Left lung (tissue), 10 donors: Measurements from ENCODE around the gene ATP6V1G2. TPM values are rescaled to one million over a fixed set of nuclear protein-coding genes. Genes with fewer than 3 reads are reported as not detected.

Source experiments
- ATAC-seq: fragments of 200-7000 bp; cut with Tn5 transposase; one replicate; pipeline ENCODE4 v1.9.1; 2020; ENCODE audit warnings: moderate library complexity
- DNase-seq, 4 donors: peaks; one replicate each; pipeline ENCODE4 v3.0.0-alpha.2; 2013 to 2020
- H3K27ac ChIP-seq, 2 donors: fragments of 200-600 bp; sonication (generic) in 1 of 2; one replicate each; pipeline versions ENCODE4 v1.5.0 to v1.8.0; 2020 to 2021
- H3K27me3 ChIP-seq, 2 donors: fragments of 200-600 bp; sonication (generic) in 1 of 2; one replicate each; pipeline versions ENCODE4 v1.5.0 to v1.8.0; 2020 to 2021
- H3K36me3 ChIP-seq, 2 donors: fragments of 200-600 bp; sonication (generic) in 1 of 2; one replicate each; pipeline versions ENCODE4 v1.5.0 to v1.8.0; 2020 to 2021
- H3K4me1 ChIP-seq, 2 donors: fragments of 200-600 bp; one replicate each; pipeline ENCODE4 v1.8.0; 2021
- H3K4me3 ChIP-seq, 2 donors: fragments of 200-600 bp; sonication (generic) in 1 of 2; one replicate each; pipeline versions ENCODE4 v1.5.0 to v1.8.0; 2020 to 2021; ENCODE audit warnings: mild to moderate bottlenecking in 1 of 2
- H3K9me3 ChIP-seq, 2 donors: fragments of 200-600 bp; sonication (generic) in 1 of 2; one replicate each; pipeline versions ENCODE4 v1.5.0 to v1.8.0; 2020 to 2021
- intact Hi-C, 2 donors: fragments of 100-400 bp; cut with DNase I; formaldehyde crosslinking; loops; one replicate each; pipeline versions ENCODE4 v1.11.2 to v1.14.2; 2022
- polyA plus RNA-seq, 6 donors: library from polyadenylated mRNA; unstranded; fragments of 120-200 nt; gene quantifications; one replicate each; pipeline ENCODE4 v1.2.1, GENCODE V29; 2013; ENCODE audit not compliant: insufficient read length in 6 of 6
- total RNA-seq, 2 donors: library from RNA; stranded (reverse); fragmentation: NEBNext Ultra II Directional; extraction: Animal tissue kit (Norgen Biotek cat#: 25700); gene quantifications; one replicate each; pipeline ENCODE4 v1.2.1, GENCODE V29; 2021
- TF ChIP-seq, protein P1 (sequence below), 2 donors: fragments of 200-600 bp; sonication (generic) in 1 of 2; IDR thresholded peaks; one replicate each; pipeline versions ENCODE4 v1.5.0 to v1.8.0; 2021; ENCODE audit warnings: antibody characterized with exemption in 2 of 2
- donor health status: DM: no; HTN: yes; CAD: no.
- donor health status: DM: no; HTN: no; CAD: no.

The ATP6V1G2 gene
- total and polyA plus RNA-seq, 8 donors: 1.0 to 6.3 (median 2.9) TPM

DNA sequence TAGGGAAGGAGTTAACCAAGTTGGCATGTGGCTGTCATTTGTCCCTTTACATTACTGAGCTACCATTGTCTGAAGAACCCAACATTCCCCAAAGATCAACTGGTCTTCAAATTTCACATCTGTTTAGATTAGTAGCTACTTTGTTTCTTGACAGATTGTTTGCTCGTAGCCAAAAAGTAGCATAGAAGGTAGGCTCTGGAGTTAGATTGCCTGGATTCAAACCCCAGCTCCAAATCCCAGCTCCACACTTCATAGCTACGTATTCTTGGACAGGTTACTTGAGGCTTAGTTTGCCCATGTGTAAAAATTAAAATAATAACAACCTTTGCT, 2.1 kb upstream of the ATP6V1G2 start:
- no peaks in the 10 kb centered on the region for H3K9me3 ChIP-seq
- peaks cover 0 to 25% of the 10 kb centered on the region in 2 donors for H3K36me3 ChIP-seq
- DNase-seq: no peak
- TF ChIP-seq, protein P1, sequence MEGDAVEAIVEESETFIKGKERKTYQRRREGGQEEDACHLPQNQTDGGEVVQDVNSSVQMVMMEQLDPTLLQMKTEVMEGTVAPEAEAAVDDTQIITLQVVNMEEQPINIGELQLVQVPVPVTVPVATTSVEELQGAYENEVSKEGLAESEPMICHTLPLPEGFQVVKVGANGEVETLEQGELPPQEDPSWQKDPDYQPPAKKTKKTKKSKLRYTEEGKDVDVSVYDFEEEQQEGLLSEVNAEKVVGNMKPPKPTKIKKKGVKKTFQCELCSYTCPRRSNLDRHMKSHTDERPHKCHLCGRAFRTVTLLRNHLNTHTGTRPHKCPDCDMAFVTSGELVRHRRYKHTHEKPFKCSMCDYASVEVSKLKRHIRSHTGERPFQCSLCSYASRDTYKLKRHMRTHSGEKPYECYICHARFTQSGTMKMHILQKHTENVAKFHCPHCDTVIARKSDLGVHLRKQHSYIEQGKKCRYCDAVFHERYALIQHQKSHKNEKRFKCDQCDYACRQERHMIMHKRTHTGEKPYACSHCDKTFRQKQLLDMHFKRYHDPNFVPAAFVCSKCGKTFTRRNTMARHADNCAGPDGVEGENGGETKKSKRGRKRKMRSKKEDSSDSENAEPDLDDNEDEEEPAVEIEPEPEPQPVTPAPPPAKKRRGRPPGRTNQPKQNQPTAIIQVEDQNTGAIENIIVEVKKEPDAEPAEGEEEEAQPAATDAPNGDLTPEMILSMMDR (IDR thresholded peaks at IDR 0.05): no peak
- ATAC-seq: no peak
- intact Hi-C loops: loop anchor here in 1 of 2 donors (10.0 kb wide), 1 partner anchor 46 kb away; the partner anchor contains the start of gene NCR3
- peak overlapping the region in 1 of 2 donors; percentile 48 for H3K4me3 ChIP-seq
- H3K27ac ChIP-seq: peak overlapping the region in 1 of 2 donors; percentile 84
- no peaks in the 10 kb centered on the region for H3K27me3 ChIP-seq
- H3K4me1 ChIP-seq: peaks cover 9 to 56% of the 10 kb centered on the region in 2 donors

- ATAC-seq (no peak), DNase-seq (peak in 2 of 4 donors; percentile 44 to 81)
- Histone ChIP-seq H3K27me3 (no peaks in the 10 kb centered on the region), H3K4me1 (peaks cover 9 to 56% of the 10 kb centered on the region in 2 donors), H3K9me3 (no peaks in the 10 kb centered on the region), H3K4me3 (peak overlapping the region; percentile 41 to 48), H3K27ac (peak overlapping the region; percentile 82 to 84), H3K36me3 (peaks cover 0 to 25% of the 10 kb centered on the region in 2 donors)
- TF ChIP-seq, protein P1 (IDR thresholded peaks at IDR 0.05): no peak
- intact Hi-C loops: loop anchor here (2.0 to 10.0 kb wide), 2 partner anchors 47 to 51 kb away; partner anchors contain the start of gene NCR3 (in 1 of the 2)
These were observed 1.5 kb upstream of the ATP6V1G2 start for GRCh38 chr6:31547727-31548543.

- ATAC-seq: peak; percentile 96
- H3K4me3 ChIP-seq: peak within 1 kb of the TSS; percentile 41 to 48
- H3K36me3 ChIP-seq: peaks cover 0 to 25% of the 10 kb centered on the region in 2 donors
- H3K9me3 ChIP-seq: no peaks in the 10 kb centered on the region
- H3K4me1 ChIP-seq: peaks cover 13 to 54% of the 10 kb centered on the region in 2 donors
- peak; percentile 94 to 98 (median 95) for DNase-seq
- TF ChIP-seq, protein P1 (IDR thresholded peaks at IDR 0.05): no peak
- intact Hi-C loops: loop anchor here (2.0 to 10.0 kb wide), 2 partner anchors 48 to 52 kb away; partner anchors contain the start of gene NCR3 (in 1 of the 2)
- H3K27me3 ChIP-seq: no peaks in the 10 kb centered on the region
- H3K27ac ChIP-seq: peak within 1 kb of the TSS; percentile 82 to 84
These were observed 734 bp upstream of the ATP6V1G2 start, which contains the start of gene NFKBIL1 for GRCh38 chr6:31546958-31547726. Gene NFKBIL1 (plus strand): TSS chr6:31547608. CDS start chr6:31547695, 87 bp downstream.

GRCh38 chr6:31545291-31545690, 1.1 kb downstream of the ATP6V1G2 start:
- H3K4me1 ChIP-seq: peaks cover 17 to 46% of the 10 kb centered on the region in 2 donors
- no peak overlapping the region for H3K4me3 ChIP-seq
- intact Hi-C loops: loop anchor here in 1 of 2 donors (10.0 kb wide), 1 partner anchor 50 kb away; the partner anchor contains the start of gene NCR3
- H3K27ac ChIP-seq: no peak overlapping the region
- TF ChIP-seq, protein P1 (IDR thresholded peaks at IDR 0.05): no peak
- H3K36me3 ChIP-seq: peaks cover 0 to 12% of the 10 kb centered on the region in 2 donors
- no peaks in the 10 kb centered on the region for H3K27me3 ChIP-seq
- H3K9me3 ChIP-seq: no peaks in the 10 kb centered on the region
- DNase-seq (peak in 1 of 4 donors; percentile 61), ATAC-seq (no peak)
